Ishikawa (cell line): ENCODE measurements around the gene SLC30A4.

ENCODE experiments used
- CEBPB ChIP-seq: IDR thresholded peaks from 2 replicates; pipeline ENCODE4 v1.6.1; 2012
- CREB1 ChIP-seq: IDR thresholded peaks from 2 replicates; pipeline ENCODE4 v1.6.1; 2012; ENCODE audit warnings: low read depth
- EGR1 ChIP-seq: IDR thresholded peaks from 2 replicates; pipeline ENCODE4 v1.6.1; 2012
- EP300 ChIP-seq: IDR thresholded peaks from 2 replicates; pipeline ENCODE4 v1.6.1; 2012; ENCODE audit warnings: borderline replicate concordance
- FOXM1 ChIP-seq: IDR thresholded peaks from 2 replicates; pipeline ENCODE4 v1.6.1; 2012; ENCODE audit warnings: low read depth, borderline replicate concordance
- NFIC ChIP-seq: IDR thresholded peaks from 2 replicates; pipeline ENCODE4 v1.6.1; 2012
- RAD21 ChIP-seq: IDR thresholded peaks from 2 replicates; pipeline ENCODE4 v1.6.1; 2012; ENCODE audit warnings: low read depth
- TAF1 ChIP-seq: IDR thresholded peaks from 2 replicates; pipeline ENCODE4 v1.6.1; 2012; ENCODE audit warnings: low read depth, mild to moderate bottlenecking
- TCF12 ChIP-seq: IDR thresholded peaks from 2 replicates; pipeline ENCODE4 v1.6.1; 2012; ENCODE audit warnings: low read depth
- TEAD4 ChIP-seq: IDR thresholded peaks from 2 replicates; pipeline ENCODE4 v1.6.1; 2012
- YY1 ChIP-seq: IDR thresholded peaks from 2 replicates; pipeline ENCODE4 v1.6.1; 2012; ENCODE audit warnings: low read depth
- ZBTB7A ChIP-seq: IDR thresholded peaks from 2 replicates; pipeline ENCODE4 v1.6.1; 2012; ENCODE audit warnings: low read depth
- TF ChIP-seq, protein P1 (sequence below): IDR thresholded peaks from 2 replicates; pipeline ENCODE4 v1.6.1; 2012
- TF ChIP-seq, protein P2 (sequence below): IDR thresholded peaks from 2 replicates; pipeline ENCODE4 v1.6.1; 2012; ENCODE audit warnings: low read depth, mild to moderate bottlenecking
- TF ChIP-seq, protein P3 (sequence below): IDR thresholded peaks from 2 replicates; pipeline ENCODE4 v1.6.1; 2012

The SLC30A4 gene

DNA sequence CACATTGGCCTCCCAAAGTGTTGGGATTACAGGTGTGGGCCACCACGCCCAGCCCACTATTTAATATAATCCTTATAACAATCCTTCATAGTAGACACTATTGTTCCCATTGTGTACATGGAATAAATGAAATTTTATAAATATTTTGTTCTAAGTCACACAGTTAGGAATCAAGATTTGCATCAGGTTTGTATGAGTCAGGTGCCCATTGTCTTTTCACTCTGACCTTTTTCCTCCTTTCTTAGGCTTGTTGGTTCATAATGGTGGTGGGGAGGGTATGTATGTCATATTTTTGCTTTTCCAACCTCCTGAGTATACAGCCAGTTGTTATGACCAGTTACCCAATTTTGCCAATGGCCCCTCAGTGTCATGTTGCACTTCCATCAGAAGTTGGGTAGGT lies 18.0 kb upstream of the SLC30A4 start:
- TF ChIP-seq, protein P1, sequence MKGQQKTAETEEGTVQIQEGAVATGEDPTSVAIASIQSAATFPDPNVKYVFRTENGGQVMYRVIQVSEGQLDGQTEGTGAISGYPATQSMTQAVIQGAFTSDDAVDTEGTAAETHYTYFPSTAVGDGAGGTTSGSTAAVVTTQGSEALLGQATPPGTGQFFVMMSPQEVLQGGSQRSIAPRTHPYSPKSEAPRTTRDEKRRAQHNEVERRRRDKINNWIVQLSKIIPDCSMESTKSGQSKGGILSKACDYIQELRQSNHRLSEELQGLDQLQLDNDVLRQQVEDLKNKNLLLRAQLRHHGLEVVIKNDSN: no peak
- TF ChIP-seq FOXM1 (no peak), ZBTB7A (no peak), TEAD4 (no peak), CREB1 (no peak), RAD21 (no peak), TAF1 (no peak), YY1 (no peak), EP300 (no peak), NFIC (no peak), EGR1 (no peak)
- TF ChIP-seq, protein P2, sequence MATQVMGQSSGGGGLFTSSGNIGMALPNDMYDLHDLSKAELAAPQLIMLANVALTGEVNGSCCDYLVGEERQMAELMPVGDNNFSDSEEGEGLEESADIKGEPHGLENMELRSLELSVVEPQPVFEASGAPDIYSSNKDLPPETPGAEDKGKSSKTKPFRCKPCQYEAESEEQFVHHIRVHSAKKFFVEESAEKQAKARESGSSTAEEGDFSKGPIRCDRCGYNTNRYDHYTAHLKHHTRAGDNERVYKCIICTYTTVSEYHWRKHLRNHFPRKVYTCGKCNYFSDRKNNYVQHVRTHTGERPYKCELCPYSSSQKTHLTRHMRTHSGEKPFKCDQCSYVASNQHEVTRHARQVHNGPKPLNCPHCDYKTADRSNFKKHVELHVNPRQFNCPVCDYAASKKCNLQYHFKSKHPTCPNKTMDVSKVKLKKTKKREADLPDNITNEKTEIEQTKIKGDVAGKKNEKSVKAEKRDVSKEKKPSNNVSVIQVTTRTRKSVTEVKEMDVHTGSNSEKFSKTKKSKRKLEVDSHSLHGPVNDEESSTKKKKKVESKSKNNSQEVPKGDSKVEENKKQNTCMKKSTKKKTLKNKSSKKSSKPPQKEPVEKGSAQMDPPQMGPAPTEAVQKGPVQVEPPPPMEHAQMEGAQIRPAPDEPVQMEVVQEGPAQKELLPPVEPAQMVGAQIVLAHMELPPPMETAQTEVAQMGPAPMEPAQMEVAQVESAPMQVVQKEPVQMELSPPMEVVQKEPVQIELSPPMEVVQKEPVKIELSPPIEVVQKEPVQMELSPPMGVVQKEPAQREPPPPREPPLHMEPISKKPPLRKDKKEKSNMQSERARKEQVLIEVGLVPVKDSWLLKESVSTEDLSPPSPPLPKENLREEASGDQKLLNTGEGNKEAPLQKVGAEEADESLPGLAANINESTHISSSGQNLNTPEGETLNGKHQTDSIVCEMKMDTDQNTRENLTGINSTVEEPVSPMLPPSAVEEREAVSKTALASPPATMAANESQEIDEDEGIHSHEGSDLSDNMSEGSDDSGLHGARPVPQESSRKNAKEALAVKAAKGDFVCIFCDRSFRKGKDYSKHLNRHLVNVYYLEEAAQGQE: no peak
- TF ChIP-seq, protein P3, sequence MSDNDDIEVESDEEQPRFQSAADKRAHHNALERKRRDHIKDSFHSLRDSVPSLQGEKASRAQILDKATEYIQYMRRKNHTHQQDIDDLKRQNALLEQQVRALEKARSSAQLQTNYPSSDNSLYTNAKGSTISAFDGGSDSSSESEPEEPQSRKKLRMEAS: no peak

DNA sequence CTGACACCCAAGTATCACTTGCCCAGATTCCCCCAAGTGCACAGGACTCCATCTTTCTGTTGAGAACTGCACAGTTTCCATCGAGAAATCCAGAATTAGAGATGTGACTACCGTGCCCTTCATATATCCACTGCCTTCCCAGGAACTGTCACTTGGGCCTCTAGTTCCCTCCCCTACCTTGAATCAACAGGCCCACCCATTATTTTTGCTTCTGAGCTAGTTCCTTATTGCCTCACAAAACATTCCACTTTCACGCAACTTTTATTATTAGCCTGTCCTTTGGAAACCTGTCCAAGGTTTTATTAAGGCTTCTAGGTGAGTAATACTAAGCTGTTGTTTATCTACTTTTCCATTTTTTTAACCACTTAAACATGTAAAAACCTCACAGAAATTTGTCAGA lies 17.1 kb upstream of the SLC30A4 start:
- TF ChIP-seq TCF12: no peak
- no peak for TF ChIP-seq EP300
- TF ChIP-seq, protein P2: no peak
- TF ChIP-seq, protein P3: no peak
- no peak for TF ChIP-seq TAF1
- no peak for TF ChIP-seq CEBPB
- no peak for TF ChIP-seq RAD21
- no peak for TF ChIP-seq FOXM1

DNA sequence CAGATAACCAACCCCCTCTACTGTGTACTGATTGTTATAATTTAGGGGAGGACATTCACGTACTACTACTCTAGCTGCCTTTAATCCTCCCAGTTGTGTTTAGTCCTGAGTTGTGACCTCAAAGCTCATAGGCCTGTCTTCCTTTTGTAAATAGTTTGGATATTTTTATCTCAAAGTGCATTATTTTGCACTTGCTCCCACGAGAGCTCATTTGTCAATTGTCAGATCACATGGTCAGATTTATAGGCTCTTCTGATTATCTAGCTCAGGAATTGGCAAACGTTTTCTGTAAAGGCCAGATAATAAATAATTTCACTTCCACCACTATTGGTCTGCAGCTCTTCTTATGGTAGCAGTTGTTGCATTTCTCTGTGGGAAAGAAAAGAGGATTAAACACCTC lies 14.4 kb upstream of the SLC30A4 start:
- TF ChIP-seq TAF1 (no peak), TEAD4 (no peak), FOXM1 (no peak), CEBPB (no peak), RAD21 (no peak), NFIC (no peak), EP300 (no peak)
- TF ChIP-seq, protein P2: no peak
- TF ChIP-seq, protein P3: no peak
- TF ChIP-seq, protein P1: no peak

DNA sequence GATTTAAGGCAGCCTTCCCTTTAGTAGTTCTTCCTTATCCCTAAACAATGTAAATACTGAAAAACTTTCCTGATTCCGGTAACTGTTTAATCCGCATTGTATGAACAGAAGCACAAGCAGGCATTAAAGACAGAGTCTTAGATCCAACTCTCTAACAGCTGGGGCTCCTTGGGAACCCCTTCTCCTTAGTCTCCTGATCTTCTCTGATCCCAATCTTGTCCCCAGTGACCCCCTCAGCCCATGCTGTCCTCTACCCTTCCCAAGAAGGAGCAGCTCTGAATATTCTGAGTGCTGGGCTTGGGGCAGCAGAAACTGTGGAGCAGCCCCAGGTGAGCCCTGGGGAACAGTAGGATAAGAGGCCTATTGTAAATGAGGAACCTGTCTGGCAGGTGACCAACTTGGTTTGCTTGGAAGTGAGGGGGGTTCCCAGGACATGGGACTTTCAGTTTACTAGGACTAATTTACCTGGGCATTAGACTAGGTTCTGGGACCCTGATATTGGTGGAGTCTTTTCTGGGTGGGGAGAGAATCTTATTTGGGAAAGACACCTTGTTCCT lies 13.0 kb upstream of the SLC30A4 start:
- TF ChIP-seq YY1 (no peak), EP300 (no peak), CREB1 (no peak), FOXM1 (no peak), EGR1 (no peak), CEBPB (no peak), TAF1 (no peak), TCF12 (no peak), RAD21 (no peak), ZBTB7A (no peak), NFIC (no peak), TEAD4 (no peak)
- TF ChIP-seq, protein P3: no peak
- TF ChIP-seq, protein P1: no peak
- TF ChIP-seq, protein P2: no peak
